Neuronal stem cell (in vitro differentiated cells): ENCODE data around the gene ZNF10.

ENCODE experiments used
- DNase-seq: peaks from one replicate; pipeline ENCODE4 v3.0.0-alpha.2; 2013; ENCODE audit warnings: low spot score
- H2AFZ ChIP-seq: one replicate; pipeline ENCODE4 v1.6.1; 2013; ENCODE audit warnings: mild to moderate bottlenecking, low read length, inconsistent platforms
- H2AK5ac ChIP-seq: 2 replicates; pipeline ENCODE4 v1.6.1; 2013; ENCODE audit warnings: low read depth, mild to moderate bottlenecking, inconsistent platforms, low read length, moderate library complexity, mixed read lengths
- H2BK120ac ChIP-seq: 2 replicates; pipeline ENCODE4 v1.6.1; 2013; ENCODE audit warnings: low read depth, mild to moderate bottlenecking, inconsistent platforms, low read length, moderate library complexity, mixed read lengths
- H2BK12ac ChIP-seq: one replicate; pipeline ENCODE4 v1.6.1; 2013; ENCODE audit warnings: low read length, inconsistent platforms
- H2BK15ac ChIP-seq: 2 replicates; pipeline ENCODE4 v1.6.1; 2013; ENCODE audit warnings: mild to moderate bottlenecking, low read length, inconsistent platforms, mixed read lengths
- H2BK5ac ChIP-seq: one replicate; pipeline ENCODE4 v1.6.1; 2013; ENCODE audit warnings: inconsistent platforms, mild to moderate bottlenecking, low read length, moderate library complexity
- H3K14ac ChIP-seq: one replicate; pipeline ENCODE4 v1.6.1; 2013; ENCODE audit warnings: low read length, inconsistent platforms
- H3K18ac ChIP-seq: 2 replicates; pipeline ENCODE4 v1.6.1; 2013; ENCODE audit warnings: low read length, inconsistent platforms
- H3K23ac ChIP-seq: 2 replicates; pipeline ENCODE4 v1.6.1; 2013; ENCODE audit warnings: low read depth, mild to moderate bottlenecking, mixed read lengths, low read length, inconsistent platforms; ENCODE audit not compliant: poor library complexity
- H3K27ac ChIP-seq: replicated peaks from 3 replicates; pipeline ENCODE4 v1.5.1; 2013; ENCODE audit warnings: low read length, inconsistent platforms
- H3K27me3 ChIP-seq, 3 experiments: 2 replicates each; pipeline ENCODE4 v1.6.1; 2013; ENCODE audit warnings: low read length in 3 of 3, mild to moderate bottlenecking in 2 of 3, inconsistent platforms in 1 of 3, low read depth in 1 of 3, mixed read lengths in 1 of 3, moderate library complexity in 1 of 3; ENCODE audit not compliant: control insufficient read depth in 3 of 3, insufficient read depth in 3 of 3
- H3K36me3 ChIP-seq, 2 donors: replicated peaks in 1 of 2; 2 replicates each; pipeline ENCODE4 v1.6.1; 2013; ENCODE audit warnings: low read length in 2 of 2; ENCODE audit not compliant: control insufficient read depth in 2 of 2, insufficient read depth in 2 of 2
- H3K4ac ChIP-seq: 2 replicates; pipeline ENCODE4 v1.6.1; 2013; ENCODE audit warnings: inconsistent platforms, mild to moderate bottlenecking, low read length, moderate library complexity
- H3K4me1 ChIP-seq, 2 donors: 1 replicate in 1 of 2; 2 replicates in 1 of 2; pipeline ENCODE4 v1.6.1; 2013; ENCODE audit warnings: low read length in 2 of 2, low read depth in 1 of 2; ENCODE audit not compliant: control insufficient read depth in 2 of 2, insufficient read depth in 1 of 2
- H3K4me2 ChIP-seq: one replicate; pipeline ENCODE4 v1.6.1; 2013; ENCODE audit warnings: mild to moderate bottlenecking, low read length, inconsistent platforms; ENCODE audit not compliant: insufficient read depth, poor library complexity, severe bottlenecking
- H3K4me3 ChIP-seq, 2 donors: 2 replicates each; pipeline ENCODE4 v1.5.1; 2013; ENCODE audit warnings: low read length in 2 of 2, mild to moderate bottlenecking in 2 of 2, inconsistent platforms in 1 of 2, moderate library complexity in 1 of 2
- H3K79me1 ChIP-seq: one replicate; pipeline ENCODE4 v1.6.1; 2013; ENCODE audit warnings: low read depth, mild to moderate bottlenecking, inconsistent platforms, low read length, moderate library complexity
- H3K9ac ChIP-seq: one replicate; pipeline ENCODE4 v1.6.1; 2013; ENCODE audit warnings: mild to moderate bottlenecking, low read depth, low read length, inconsistent platforms; ENCODE audit not compliant: poor library complexity
- H3K9me3 ChIP-seq, 2 donors: replicated peaks in 1 of 2; 2 replicates each; pipeline versions ENCODE3 to v1.6.1; 2013; ENCODE audit warnings: low read length in 2 of 2, mild to moderate bottlenecking in 2 of 2, inconsistent platforms in 1 of 2, low read depth in 1 of 2, mixed read lengths in 1 of 2, moderate library complexity in 1 of 2; ENCODE audit not compliant: control insufficient read depth in 2 of 2, insufficient read depth in 1 of 2
- H4K8ac ChIP-seq: one replicate; pipeline ENCODE4 v1.6.1; 2013; ENCODE audit warnings: low read depth, mild to moderate bottlenecking, inconsistent platforms, low read length, moderate library complexity
- H4K91ac ChIP-seq: one replicate; pipeline ENCODE4 v1.6.1; 2013; ENCODE audit warnings: low read length, low read depth, mild to moderate bottlenecking, inconsistent platforms; ENCODE audit not compliant: poor library complexity
- WGBS, 2 donors: extraction: QIAGEN DNeasy Blood & Tissue Kit; methylation state at CpG; one replicate each; pipeline ENCODE4 v1.1.7; 2013; ENCODE audit warnings: missing lambda C conversion rate in 2 of 2, mixed read lengths in 1 of 2; ENCODE audit not compliant: insufficient read length in 2 of 2, insufficient replicate concordance in 1 of 2; ENCODE audit errors: extremely low coverage in 2 of 2; 5-methylcytosine and 5-hydroxymethylcytosine counted together

ZNF10 gene

GRCh38 chr12:133145981-133146380, 15.6 kb downstream of the ZNF10 start:
- Histone ChIP-seq H3K27me3 (no peaks in the 10 kb centered on the region), H3K23ac (no peak overlapping the region), H2BK15ac (no peak overlapping the region), H3K4me3 (no peak overlapping the region), H2BK12ac (no peak overlapping the region), H3K14ac (no peak overlapping the region), H2BK5ac (no peak overlapping the region), H2BK120ac (no peak overlapping the region), H3K79me1 (no peaks in the 10 kb centered on the region), H3K27ac (no peak overlapping the region), H3K9ac (no peak overlapping the region), H4K8ac (no peak overlapping the region), H3K4ac (no peak overlapping the region), H3K4me1 (no peaks in the 10 kb centered on the region), H2AFZ (no peak overlapping the region), H4K91ac (no peak overlapping the region), H3K4me2 (no peak overlapping the region), H3K9me3 (peaks cover 28 to 96% of the 10 kb centered on the region in 2 donors), H3K36me3 (peaks cover 26 to 97% of the 10 kb centered on the region in 2 donors), H3K18ac (no peak overlapping the region), H2AK5ac (no peak overlapping the region)
- no CpG with 5 or more reads among the region's 2 CpGs for WGBS, 2 donors
- DNase-seq = no peak

- Histone ChIP-seq H3K18ac (no peak overlapping the region), H3K14ac (no peak overlapping the region), H4K8ac (no peak overlapping the region), H3K79me1 (no peaks in the 10 kb centered on the region), H2AFZ (no peak overlapping the region), H2AK5ac (no peak overlapping the region), H3K4ac (no peak overlapping the region), H2BK5ac (no peak overlapping the region), H4K91ac (no peak overlapping the region), H2BK12ac (no peak overlapping the region), H3K27ac (no peak overlapping the region), H3K9me3 (peaks cover 42 to 90% of the 10 kb centered on the region in 2 donors), H3K4me2 (no peak overlapping the region), H3K9ac (no peak overlapping the region), H3K23ac (no peak overlapping the region), H3K4me3 (no peak overlapping the region), H2BK120ac (no peak overlapping the region), H3K27me3 (no peaks in the 10 kb centered on the region), H3K36me3 (peaks cover 31 to 80% of the 10 kb centered on the region in 2 donors), H3K4me1 (no peaks in the 10 kb centered on the region), H2BK15ac (no peak overlapping the region)
- no peak for DNase-seq
- no CpG with 5 or more reads among the region's 2 CpGs for WGBS, 2 donors
Observed at GRCh38 chr12:133156125-133156690, 25.8 kb downstream of the ZNF10 start.

GRCh38 chr12:133165776-133166175, 35.3 kb downstream of the ZNF10 start:
- Histone ChIP-seq H3K36me3 (no peaks in the 10 kb centered on the region), H2BK12ac (no peak overlapping the region), H3K14ac (no peak overlapping the region), H3K4ac (no peak overlapping the region), H3K27ac (no peak overlapping the region), H2BK15ac (no peak overlapping the region), H3K27me3 (no peaks in the 10 kb centered on the region), H4K91ac (no peak overlapping the region), H2BK5ac (no peak overlapping the region), H3K23ac (no peak overlapping the region), H3K4me2 (no peak overlapping the region), H3K9ac (no peak overlapping the region), H4K8ac (no peak overlapping the region), H3K79me1 (no peaks in the 10 kb centered on the region), H2BK120ac (no peak overlapping the region), H2AFZ (no peak overlapping the region), H3K4me1 (no peaks in the 10 kb centered on the region), H3K9me3 (peaks cover 16 to 22% of the 10 kb centered on the region in 2 donors), H2AK5ac (no peak overlapping the region), H3K4me3 (no peak overlapping the region), H3K18ac (no peak overlapping the region)
- no peak for DNase-seq
- no CpG with 5 or more reads among the region's 3 CpGs for WGBS, 2 donors

GRCh38 chr12:133172491-133172890, 42.1 kb downstream of the ZNF10 start:
- Histone ChIP-seq H3K9ac (no peak overlapping the region), H3K9me3 (peaks cover 21 to 38% of the 10 kb centered on the region in 2 donors), H3K4me2 (no peak overlapping the region), H2BK15ac (no peak overlapping the region), H4K91ac (no peak overlapping the region), H4K8ac (no peak overlapping the region), H3K27me3 (no peaks in the 10 kb centered on the region), H3K23ac (no peak overlapping the region), H3K4me1 (no peaks in the 10 kb centered on the region), H2BK5ac (no peak overlapping the region), H3K4ac (no peak overlapping the region), H3K14ac (no peak overlapping the region), H2AFZ (no peak overlapping the region), H2BK120ac (no peak overlapping the region), H3K4me3 (no peak overlapping the region), H2AK5ac (no peak overlapping the region), H3K27ac (no peak overlapping the region), H3K18ac (no peak overlapping the region), H2BK12ac (no peak overlapping the region), H3K79me1 (no peaks in the 10 kb centered on the region), H3K36me3 (no peaks in the 10 kb centered on the region)
- no CpG with 5 or more reads among the region's 1 CpG for whole genome bisulfite sequencing, 2 donors
- no peak for DNase-seq
